NCI-H1092 (cell line): ENCODE data around the gene AAMP.
"Not testable (repeated sequence)": the region's sequence is repeated elsewhere in the genome, so short reads cannot be mapped to it uniquely, and the experiment has no call there.

Source experiments
- DNase-seq: peaks from one replicate; lab custom pipeline; 2025; lab: John Stamatoyannopoulos, UW

AAMP gene, protein sequence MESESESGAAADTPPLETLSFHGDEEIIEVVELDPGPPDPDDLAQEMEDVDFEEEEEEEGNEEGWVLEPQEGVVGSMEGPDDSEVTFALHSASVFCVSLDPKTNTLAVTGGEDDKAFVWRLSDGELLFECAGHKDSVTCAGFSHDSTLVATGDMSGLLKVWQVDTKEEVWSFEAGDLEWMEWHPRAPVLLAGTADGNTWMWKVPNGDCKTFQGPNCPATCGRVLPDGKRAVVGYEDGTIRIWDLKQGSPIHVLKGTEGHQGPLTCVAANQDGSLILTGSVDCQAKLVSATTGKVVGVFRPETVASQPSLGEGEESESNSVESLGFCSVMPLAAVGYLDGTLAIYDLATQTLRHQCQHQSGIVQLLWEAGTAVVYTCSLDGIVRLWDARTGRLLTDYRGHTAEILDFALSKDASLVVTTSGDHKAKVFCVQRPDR

DNA sequence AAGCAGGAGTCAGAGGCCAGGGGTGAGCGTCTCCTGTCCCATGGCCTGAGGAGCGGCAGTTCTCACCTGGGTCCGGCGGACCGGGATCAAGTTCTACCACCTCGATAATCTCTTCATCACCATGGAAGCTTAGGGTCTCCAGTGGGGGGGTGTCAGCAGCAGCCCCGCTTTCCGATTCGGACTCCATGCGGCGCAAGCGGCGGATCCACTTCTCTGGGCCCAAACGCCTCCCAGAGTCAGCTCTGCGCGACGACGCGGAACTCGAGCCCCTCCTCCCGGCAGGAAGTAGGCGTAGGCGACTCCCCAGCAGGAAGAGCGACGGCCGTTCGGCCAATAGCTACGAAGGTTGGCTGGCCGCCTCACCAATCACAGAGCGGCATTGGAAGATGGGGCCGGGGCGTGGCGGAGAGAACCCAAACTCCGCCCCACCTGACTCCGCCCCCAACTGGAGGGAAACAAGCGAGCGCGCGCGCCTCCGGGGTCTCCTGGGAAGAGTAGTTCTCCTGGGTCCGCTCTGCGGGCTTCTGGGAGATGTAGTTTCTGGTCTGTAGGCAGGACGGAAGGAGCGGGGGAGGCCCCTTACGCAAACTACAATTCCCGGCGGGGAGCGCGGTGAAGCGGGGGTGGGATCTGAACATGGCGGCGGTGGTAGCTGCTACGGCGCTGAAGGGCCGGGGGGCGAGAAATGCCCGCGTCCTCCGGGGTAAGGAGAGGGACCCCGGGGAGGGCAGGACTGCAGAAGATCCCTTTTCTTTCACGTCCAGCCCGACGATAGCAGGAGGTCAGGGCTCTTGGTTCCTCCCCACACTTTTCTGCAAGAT lies at the start of gene AAMP, which contains the start of gene PNKD:
Gene AAMP (minus strand): TSS at position 238 of the 821 bp plus-strand sequence. CDS start 51 bp downstream, at position 187.
Gene PNKD (plus strand): TSS at position 620 of the 821 bp plus-strand sequence. CDS start 17 bp downstream, at position 637.
- DNase-seq = peak; percentile 98

DNA sequence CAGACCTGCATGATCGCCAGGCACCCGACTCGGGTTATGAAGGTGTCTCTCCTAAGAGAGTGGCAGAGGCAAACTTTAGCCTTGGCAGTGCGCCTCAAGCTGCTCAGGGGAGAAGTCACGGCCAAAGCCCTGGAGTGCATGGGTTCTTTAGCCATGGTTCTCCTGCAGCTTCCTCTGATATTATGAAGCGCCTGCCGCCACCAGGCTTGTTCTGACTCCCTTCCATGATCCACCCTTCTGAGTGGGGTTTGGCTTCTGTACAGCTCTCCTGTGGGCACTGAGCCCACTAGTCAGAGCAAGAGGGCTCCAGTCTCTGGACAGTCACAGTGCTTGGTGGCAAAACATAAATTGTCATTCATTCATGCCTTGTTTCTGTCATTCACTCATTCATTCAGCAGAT lies 48.3 kb upstream of the AAMP start:
- no peak for DNase-seq

DNA sequence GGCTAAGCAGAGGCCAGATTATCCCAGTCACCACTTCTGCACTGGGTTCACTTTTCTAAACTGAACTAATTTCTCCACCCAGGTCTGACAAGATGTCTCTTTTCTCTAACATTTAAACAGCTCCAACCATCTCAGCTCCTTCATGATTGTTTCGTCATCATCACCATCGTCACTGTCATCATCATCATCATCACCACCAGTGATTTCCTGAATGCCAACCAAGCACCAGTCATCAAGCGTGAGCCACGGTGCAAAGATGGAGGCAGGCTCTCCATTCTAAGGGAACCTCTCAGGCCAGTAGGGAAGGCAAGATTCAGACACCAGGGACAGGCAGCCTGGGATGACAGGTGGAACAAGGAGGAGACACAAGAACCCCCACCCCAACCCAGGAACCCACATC lies 47.9 kb upstream of the AAMP start:
- DNase-seq = no peak

DNA sequence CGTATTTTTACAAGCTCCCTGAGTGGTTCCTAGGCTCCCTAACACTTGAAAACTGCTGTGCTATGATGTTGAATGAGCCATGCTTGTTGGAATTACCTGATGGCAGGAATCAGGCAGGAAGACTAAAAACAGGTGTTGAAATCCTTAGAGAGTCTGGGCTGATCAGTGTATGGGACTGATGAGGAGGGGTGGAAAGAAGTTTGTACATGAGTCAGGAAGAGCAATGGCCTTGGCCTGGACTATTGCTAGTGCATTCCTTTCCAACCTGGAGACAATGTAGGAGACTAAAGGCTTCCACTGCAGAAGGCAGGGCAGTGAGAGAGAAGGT lies 47.3 kb upstream of the AAMP start:
- no peak for DNase-seq

DNA sequence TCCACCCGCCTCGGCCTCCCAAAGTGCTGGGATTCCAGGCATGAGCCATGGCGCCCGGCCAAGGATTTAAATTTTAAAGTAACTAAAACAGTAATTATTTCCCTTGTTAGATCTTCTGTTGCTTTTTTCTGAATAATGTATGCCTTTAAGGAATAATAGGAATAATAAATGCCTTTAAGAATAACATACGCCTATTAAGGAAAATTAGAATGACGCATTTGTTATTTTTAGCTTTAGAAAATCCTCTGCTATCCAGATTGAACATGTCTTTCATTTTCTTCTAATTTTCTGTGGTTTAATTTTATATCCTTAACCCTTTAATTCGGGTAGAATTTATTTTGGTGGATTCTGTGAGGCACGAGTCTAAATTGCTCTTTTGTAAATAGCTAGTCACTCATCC lies 45.5 kb upstream of the AAMP start:
- no peak for DNase-seq

DNA sequence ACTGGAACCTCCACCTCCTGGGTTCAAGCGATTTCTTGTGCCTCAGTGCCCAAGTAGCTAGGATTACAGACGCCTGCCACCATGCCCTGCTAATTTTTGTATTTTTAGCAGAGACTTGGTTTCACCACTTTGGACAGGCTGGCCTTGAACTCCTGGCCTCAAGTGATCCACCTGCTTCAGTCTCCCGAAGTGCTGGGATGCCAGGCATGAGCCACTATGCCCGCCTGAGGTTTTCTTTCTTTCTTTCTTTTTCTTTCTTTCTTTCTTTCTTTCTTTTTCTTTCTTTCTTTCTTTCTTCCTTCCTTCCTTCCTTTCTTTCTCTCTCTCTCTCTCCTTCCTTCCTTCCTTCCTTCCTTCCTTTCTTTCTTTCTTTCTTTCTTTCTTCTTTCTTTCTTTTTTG lies 44.8 kb upstream of the AAMP start:
- not testable (repeated sequence) for DNase-seq

DNA sequence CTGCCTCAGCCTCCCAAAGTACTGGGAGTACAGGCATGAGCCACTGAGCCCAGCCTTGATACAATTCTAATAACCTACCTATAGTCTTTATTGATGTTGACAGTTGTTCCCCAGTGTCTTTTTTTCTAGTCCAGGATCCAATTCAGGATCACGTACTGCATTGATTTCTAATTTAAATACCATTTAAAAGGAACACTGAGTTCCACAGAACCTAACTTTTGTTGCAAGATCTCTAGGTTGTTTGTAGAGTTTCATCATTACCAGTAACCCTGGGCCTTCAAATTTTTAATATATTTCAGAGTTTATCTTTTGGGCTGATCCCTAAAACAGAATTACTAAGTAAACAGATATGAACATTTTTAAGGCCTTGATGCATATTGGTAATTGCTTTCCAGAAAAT lies 43.4 kb upstream of the AAMP start:
- no peak for DNase-seq

DNA sequence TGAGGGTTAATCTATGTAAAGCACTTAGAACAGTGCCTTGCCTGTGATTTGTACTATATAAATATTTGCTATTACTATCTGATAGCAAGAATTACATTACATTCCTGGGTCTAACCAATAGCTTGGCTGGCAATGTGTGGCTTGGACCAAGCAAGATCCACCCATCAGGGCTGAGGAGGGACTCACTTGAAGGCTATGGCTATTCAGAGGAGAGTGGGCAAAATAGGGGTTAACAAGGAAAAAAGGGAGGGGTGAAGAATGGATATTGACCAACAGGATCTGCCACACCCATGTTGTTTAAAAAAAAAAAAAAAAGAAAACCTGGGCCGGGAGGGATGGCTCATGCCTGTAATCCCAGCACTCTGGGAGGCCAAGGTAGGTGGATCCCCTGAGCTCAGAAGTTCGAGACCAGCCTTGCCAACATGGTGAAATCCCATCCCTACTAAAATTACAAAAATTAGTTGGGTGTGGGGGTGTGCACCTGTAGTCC lies 42.4 kb upstream of the AAMP start:
- no peak for DNase-seq

DNA sequence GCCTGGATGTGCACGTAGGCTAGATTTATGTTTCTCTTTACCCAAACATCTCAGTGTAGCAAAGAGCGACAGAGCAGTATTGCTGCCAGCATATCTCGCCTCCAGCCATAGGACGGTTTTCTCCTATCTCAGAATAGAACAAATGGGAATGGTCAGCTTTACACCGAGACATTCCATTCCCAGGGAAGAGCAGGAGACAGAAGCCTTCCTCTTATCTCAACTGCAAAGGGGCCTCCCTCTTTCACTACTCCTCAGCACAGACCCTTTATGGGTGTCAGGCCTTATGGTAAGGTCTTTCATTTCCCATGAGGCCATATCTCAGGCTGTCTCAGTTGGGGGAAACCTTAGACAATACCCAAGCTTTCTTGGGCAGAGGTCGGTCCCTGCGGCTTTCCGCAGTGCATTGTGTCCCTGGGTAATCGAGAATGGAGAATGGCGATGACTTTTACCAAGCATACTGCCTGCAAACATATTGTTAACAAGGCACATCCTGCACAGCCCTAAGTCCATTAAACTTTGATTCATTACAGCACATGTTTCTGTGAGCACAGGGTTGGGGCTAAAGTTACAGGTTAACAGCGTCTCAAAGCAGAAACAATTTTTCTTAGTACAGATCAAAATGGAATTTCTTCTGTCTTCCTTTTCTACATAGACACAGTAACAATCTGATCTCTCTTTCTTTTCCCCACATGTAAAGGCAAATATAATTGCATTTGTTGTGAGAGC lies 41.8 kb upstream of the AAMP start:
- not testable (repeated sequence) for DNase-seq

DNA sequence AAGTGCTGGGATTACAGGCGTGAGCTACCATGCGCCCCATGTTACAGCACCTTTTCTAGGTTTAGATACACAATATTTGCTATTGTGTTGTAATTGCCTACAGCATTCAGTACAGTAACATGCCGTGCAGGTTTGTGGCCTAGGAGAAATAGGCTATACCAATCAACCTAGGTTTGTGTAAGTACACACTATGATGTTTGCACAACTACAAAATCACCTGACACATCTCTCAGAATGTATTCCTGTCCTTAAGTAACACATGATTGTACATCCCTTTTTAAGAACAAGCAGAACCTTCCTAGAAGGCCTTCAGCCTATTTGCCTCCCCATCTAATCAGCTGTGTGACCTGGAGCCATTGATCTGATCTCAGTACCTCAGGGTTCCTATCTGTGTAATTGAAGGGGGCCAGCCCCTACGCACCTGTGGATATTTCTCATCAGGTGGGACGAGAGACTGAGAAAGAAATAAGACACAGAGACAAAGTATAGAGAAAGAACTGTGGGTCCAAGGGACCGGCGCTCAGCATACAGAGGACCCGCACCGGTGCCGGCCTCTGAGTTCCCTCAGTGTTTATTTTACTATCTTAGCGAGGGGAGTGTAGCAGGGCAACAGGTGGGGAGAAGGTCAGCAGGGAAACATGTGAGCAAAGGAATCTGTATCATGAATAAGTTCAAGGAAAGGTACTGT lies 41.1 kb upstream of the AAMP start:
- DNase-seq = no peak

DNA sequence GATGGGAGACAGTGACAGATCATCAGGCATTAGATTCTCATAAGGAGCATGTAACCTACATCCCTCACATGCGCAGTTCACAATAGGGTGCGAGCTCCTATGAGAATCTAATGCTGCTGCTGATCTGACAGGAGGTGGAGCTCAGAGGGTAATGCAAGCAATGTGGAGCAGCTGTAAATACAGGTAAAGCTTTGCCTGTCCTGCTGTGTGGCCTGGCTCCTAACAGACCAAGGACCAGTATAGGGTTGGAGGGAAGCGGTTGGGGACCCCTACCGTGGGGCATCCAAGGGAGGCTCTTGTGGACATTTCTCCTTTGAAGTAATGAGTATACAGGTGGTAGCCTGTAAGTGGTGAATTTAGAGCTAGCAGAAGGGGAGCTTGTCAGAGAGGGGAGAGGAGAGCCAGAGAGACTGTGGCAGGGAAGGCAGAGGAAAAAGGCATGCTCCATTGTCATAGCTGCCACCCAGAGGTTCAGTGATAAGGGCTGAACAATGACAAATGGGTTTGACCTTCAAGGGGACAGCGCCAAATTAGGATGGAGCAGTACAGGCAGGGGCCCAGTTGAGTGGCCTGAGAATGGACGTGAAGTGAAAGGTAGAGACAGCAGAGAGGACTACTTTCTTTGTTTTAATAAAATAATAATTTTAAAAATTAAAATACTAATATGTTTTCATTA lies 37.6 kb upstream of the AAMP start:
- no peak for DNase-seq

DNA sequence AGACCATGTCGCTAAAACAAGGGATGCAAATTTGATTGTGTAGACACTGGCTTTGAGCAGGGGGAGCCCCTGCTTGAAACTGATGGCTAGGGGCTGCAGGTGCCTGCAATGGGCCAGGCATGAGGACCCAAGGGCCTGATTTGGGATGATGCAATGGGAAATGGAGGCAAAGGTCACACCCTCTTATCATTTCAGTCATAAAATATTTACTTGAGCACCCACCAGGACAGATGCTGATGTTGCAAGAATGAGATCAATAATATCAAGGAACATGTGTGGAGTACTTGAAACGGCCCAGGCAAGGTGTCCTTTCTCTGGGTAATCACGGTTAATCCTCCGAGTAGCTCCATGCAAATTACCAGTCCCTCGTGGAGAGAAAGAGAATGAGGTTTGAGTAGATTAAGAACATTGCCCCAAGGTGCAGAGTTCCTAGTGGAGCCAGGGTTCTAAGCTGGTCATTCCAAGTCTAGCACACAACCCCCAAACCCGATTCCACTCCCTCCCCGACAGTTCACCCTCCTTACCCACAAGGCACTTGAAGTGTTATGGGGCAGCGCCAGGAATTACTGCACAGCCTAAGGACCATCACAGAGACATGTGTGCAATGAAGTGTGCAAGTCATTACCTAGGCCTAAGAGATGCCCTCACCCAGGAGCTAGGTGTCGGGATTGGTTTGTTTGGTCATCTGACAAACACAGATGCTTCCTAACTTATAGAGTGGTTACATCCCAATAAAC lies 36.4 kb upstream of the AAMP start:
- DNase-seq = no peak

DNA sequence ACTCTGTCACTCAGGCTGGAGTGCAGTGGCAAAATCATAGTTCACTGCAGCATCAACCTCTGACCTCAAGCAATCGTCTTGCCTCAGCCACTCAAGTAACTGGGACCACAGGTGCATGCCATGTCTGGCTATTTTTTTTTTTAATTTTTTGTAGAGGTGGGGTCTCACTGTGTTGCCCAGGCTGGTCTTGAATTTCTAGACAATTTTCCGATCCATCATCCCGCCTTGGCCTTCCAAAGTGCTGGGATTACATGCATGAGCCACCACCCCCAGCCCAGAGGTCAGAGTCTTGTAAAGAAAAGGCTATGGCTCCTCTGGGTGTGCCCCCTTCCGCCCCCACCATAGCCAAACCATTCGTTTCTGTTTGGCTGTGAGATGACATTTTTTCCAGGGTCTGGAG lies 35.4 kb upstream of the AAMP start:
- DNase-seq = no peak

DNA sequence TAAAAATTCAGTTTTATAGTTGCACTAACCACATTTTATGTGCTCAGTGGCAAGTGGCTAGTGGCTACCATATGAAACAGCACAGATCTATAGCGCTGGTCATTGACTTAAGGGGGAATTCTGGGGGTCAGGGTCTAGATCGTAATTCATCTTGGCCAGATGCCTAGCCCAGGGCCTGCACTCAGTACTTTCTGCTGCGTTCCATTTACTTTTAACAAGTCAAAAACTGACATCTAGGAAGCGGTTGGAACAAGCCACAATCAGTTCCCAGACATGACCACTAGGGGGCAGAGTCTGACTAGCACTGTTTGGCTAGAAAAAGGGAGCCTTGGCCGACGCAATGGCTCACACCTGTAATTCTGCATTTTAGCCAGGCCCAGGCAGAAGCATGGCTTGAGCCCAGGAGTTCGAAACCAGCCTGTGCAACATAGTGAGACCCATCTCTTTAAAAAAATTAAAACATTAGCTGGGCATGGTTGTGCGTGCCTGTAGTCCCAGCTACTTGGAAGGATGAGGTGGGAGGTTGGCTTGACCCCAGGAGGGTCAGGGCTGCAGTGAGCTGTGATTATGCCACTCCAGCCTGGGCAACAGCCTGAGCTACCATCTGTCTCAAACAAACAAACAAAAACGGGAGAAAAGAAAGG lies 31.4 kb upstream of the AAMP start:
- DNase-seq = peak; percentile 73

DNA sequence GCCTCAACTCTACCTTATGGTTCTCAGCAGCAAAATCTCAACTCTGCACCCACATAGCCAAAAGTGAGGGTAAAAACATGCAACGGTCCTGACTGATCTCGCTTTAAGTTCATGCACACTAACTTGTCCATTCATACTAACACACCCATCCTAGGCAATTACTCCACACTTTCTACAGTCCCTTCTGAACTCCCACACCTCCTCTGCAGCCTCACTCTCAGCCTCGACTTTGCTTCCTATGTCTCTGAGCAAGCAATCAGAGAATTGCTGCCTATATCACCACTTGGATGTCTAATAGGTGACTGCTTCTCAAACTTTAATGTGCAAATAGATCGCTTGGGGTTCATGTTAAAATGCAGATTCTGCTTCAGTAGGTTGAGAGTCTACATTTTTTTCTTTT lies 30.2 kb upstream of the AAMP start:
- DNase-seq = no peak

DNA sequence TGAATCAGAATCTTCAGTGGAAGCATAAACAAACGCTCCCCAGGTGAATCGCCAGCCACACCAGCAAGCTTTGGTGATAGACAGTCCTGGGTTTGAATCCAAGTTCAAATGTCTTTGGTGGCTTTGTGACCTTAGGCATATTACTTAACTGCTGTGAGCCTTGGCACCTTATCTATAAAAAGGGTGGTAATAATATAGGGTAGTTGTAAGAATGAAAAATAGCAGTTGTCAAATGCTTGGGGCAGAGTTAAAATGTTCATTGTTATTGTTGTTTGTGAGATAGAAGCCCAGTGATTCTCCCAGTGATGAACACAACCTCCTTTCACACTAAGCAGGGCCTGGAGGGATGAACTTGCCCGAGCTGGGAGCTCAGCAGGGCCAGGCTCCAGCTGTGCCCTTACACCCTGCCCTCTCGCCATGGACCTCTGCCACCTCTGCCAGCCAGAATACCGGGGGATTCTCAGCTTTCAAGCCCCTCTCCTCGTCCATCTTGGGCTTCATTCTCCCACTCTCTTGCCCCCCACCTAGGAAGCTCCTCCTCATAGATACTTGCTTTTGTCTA lies 28.5 kb upstream of the AAMP start:
- no peak for DNase-seq

DNA sequence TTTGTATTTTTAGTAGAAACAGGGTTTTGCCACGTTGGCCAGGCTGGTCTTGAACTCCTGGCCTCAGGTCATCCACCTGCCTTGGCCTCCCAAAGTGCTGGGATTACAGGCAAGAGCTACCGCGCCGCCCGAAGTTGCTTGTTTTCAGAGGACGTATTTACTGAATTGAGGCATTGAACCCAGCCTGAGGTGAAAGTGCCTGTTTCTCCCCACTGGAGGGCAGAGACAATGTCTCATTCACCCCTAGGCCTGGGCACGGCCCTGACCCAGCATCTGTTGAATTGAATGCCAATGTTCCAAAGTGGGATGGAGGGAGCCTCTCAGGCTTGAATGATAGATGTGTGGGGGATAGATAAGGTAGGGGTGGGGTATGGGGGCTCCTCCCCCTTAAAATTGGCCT lies 26.9 kb upstream of the AAMP start:
- no peak for DNase-seq

DNA sequence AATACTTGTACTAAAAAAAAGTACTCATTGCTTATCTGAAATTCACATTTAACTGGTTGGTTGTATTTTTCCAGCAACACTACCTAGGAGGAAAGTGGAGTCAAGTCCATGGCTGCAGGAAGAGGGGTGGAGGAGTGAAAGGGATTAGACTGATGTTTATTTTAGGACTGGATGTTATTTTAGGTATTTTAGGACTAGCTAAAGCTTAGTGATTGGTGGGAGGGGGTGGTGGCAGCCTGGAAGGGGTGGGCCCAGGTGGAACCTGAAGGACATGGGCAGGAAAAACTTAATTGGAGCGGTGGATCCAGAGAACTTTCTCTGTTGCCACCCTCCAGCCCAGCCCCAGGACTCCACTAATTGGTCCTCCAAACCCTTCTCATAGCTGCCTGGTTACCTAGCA lies 26.3 kb upstream of the AAMP start:
- no peak for DNase-seq

DNA sequence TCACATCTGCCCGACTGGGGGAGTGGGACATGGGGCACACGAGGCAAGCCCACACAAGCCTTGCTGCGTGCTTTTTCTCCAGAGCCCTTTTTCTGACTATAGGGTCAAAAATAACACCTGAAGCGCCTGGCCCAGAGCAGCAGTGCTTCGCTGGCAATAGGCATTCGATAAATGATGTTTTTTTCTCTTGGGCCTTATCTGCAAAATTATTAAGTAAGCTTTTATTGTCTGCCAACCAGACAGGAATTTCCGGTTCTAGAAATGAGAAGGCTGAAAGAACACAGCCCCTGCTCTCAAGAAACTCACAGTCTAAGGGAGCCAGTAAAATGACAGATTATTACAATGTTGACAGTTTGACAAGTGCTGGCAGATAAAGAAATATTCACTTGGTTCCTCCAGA lies 25.1 kb upstream of the AAMP start:
- no peak for DNase-seq
